ENCODE results near the gene DOCK4.

DOCK4 gene

DNA sequence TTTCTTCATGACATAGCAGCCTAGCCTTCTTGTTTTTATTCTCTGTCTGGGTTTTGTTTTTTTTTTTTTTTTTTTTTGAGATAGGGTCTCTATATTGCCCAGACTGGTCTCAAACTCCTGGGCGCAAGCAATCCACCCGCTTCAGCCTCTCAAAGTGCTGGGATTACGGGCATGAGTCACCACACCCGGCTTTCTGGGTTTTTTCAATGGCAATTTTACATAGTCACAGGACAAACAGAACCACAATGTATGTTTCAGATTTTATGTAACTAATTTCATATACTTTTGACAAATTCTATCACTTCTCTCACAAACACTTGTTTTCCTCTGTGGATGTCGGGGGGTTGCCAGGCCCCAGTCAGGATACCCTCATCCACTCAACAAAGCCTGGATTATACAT is 16.5 kb downstream of the DOCK4 start:
- ChIA-PET CTCF (no interaction called here), POLR2A (no interaction called here)
- DNase-seq (ENCODE audit: extremely low spot score), result no peak
- TF ChIP-seq ZNF384 (IDR thresholded peaks at IDR 0.05) (no peak), TARDBP (IDR thresholded peaks at IDR 0.05) (no peak), ELF4 (IDR thresholded peaks at IDR 0.05) (no peak), FOXA1 (IDR thresholded peaks at IDR 0.05) (no peak), ARNT (IDR thresholded peaks at IDR 0.05) (no peak), HDGF (IDR thresholded peaks at IDR 0.05; ENCODE audit: borderline replicate concordance) (no peak), LEF1 (IDR thresholded peaks at IDR 0.05; ENCODE audit: borderline replicate concordance) (no peak), L3MBTL2 (conservative IDR thresholded peaks at IDR 0.05) (no peak), FOXM1 (IDR thresholded peaks at IDR 0.05; ENCODE audit: borderline replicate concordance) (no peak), BHLHE40 (IDR thresholded peaks at IDR 0.05; ENCODE audit: borderline replicate concordance) (no peak), NFRKB (IDR thresholded peaks at IDR 0.05) (no peak), SUZ12 (IDR thresholded peaks at IDR 0.05) (no peak), CTBP1 (IDR thresholded peaks at IDR 0.05; ENCODE audit: borderline replicate concordance) (no peak), FOXK2 (IDR thresholded peaks at IDR 0.05) (no peak), SP1 (IDR thresholded peaks at IDR 0.05) (no peak)
- TF ChIP-seq, protein P1, sequence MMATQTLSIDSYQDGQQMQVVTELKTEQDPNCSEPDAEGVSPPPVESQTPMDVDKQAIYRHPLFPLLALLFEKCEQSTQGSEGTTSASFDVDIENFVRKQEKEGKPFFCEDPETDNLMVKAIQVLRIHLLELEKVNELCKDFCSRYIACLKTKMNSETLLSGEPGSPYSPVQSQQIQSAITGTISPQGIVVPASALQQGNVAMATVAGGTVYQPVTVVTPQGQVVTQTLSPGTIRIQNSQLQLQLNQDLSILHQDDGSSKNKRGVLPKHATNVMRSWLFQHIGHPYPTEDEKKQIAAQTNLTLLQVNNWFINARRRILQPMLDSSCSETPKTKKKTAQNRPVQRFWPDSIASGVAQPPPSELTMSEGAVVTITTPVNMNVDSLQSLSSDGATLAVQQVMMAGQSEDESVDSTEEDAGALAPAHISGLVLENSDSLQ (IDR thresholded peaks at IDR 0.05), result no peak

DNA sequence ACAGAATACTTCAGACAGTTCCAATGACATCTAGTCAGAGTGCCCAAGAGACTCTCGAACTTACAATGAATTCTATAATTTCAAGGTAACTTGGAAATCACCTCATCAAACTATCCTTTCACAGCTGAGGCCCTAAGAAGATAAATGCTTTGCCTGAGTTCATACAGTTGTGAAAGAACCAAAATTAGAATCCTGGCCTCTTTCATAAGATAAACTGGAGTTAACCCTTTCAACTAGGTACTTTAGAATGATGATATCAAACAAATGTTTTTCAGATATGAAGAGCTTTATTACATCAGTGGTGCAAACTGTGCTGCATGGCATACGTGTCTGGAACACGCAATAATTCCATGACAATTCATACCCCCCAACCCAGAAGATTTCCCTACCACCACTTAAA is 17.9 kb downstream of the DOCK4 start:
- DNase-seq (ENCODE audit: extremely low spot score), result no peak
- ChIA-PET POLR2A (no interaction called here), CTCF (interaction anchor here (0.6 kb wide), 1 partner anchor 194 kb away, joined by 3 read pairs; no protein-coding TSS in a partner anchor)
- TF ChIP-seq ARNT (IDR thresholded peaks at IDR 0.05), result no peak
- TF ChIP-seq, protein P1 (IDR thresholded peaks at IDR 0.05), result no peak
- no peak for TF ChIP-seq FOXK2 (IDR thresholded peaks at IDR 0.05)
- no peak for TF ChIP-seq ELF4 (IDR thresholded peaks at IDR 0.05)
- TF ChIP-seq FOXA1 (IDR thresholded peaks at IDR 0.05), result no peak
- no peak for TF ChIP-seq FOXM1 (IDR thresholded peaks at IDR 0.05; ENCODE audit: borderline replicate concordance)
- no peak for TF ChIP-seq NFRKB (IDR thresholded peaks at IDR 0.05)
- TF ChIP-seq ZNF384 (IDR thresholded peaks at IDR 0.05), result no peak
- TF ChIP-seq HDGF (IDR thresholded peaks at IDR 0.05; ENCODE audit: borderline replicate concordance), result no peak
- TF ChIP-seq CTBP1 (IDR thresholded peaks at IDR 0.05; ENCODE audit: borderline replicate concordance), result no peak
- no peak for TF ChIP-seq TARDBP (IDR thresholded peaks at IDR 0.05)
- TF ChIP-seq BHLHE40 (IDR thresholded peaks at IDR 0.05; ENCODE audit: borderline replicate concordance), result no peak
- TF ChIP-seq LEF1 (IDR thresholded peaks at IDR 0.05; ENCODE audit: borderline replicate concordance), result no peak
- no peak for TF ChIP-seq SUZ12 (IDR thresholded peaks at IDR 0.05)
- no peak for TF ChIP-seq L3MBTL2 (conservative IDR thresholded peaks at IDR 0.05)
- TF ChIP-seq SP1 (IDR thresholded peaks at IDR 0.05), result no peak

DNA sequence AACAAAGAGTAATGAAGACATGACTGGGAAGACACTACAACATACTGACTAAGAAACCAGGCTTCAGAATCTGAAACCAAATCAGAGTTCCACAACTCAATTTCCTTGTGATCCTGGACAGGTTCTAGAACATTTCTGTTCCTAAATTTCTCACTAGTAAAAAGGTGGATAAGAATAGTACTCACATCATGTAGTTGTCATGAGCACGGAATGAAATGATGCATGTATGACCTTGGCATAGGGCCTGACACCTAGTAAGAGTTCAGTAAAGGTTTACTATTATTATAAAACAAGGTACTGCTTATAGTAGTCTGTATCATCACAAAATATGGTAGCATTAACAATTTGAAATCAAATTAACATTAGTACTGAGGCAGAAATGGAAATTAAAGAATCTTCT is 19.9 kb downstream of the DOCK4 start:
- DNase-seq (ENCODE audit: extremely low spot score), result no peak
- ChIA-PET CTCF (no interaction called here), POLR2A (no interaction called here)
- no peak for TF ChIP-seq SUZ12 (IDR thresholded peaks at IDR 0.05)
- TF ChIP-seq FOXA1 (IDR thresholded peaks at IDR 0.05), result no peak
- no peak for TF ChIP-seq FOXM1 (IDR thresholded peaks at IDR 0.05; ENCODE audit: borderline replicate concordance)
- TF ChIP-seq, protein P1 (IDR thresholded peaks at IDR 0.05), result no peak
- no peak for TF ChIP-seq ARNT (IDR thresholded peaks at IDR 0.05)
- no peak for TF ChIP-seq TARDBP (IDR thresholded peaks at IDR 0.05)
- TF ChIP-seq NFRKB (IDR thresholded peaks at IDR 0.05), result no peak
- TF ChIP-seq FOXK2 (IDR thresholded peaks at IDR 0.05), result no peak
- no peak for TF ChIP-seq CTBP1 (IDR thresholded peaks at IDR 0.05; ENCODE audit: borderline replicate concordance)
- TF ChIP-seq ZNF384 (IDR thresholded peaks at IDR 0.05), result no peak
- no peak for TF ChIP-seq L3MBTL2 (conservative IDR thresholded peaks at IDR 0.05)
- TF ChIP-seq BHLHE40 (IDR thresholded peaks at IDR 0.05; ENCODE audit: borderline replicate concordance), result no peak
- TF ChIP-seq SP1 (IDR thresholded peaks at IDR 0.05), result no peak
- no peak for TF ChIP-seq ELF4 (IDR thresholded peaks at IDR 0.05)

DNA sequence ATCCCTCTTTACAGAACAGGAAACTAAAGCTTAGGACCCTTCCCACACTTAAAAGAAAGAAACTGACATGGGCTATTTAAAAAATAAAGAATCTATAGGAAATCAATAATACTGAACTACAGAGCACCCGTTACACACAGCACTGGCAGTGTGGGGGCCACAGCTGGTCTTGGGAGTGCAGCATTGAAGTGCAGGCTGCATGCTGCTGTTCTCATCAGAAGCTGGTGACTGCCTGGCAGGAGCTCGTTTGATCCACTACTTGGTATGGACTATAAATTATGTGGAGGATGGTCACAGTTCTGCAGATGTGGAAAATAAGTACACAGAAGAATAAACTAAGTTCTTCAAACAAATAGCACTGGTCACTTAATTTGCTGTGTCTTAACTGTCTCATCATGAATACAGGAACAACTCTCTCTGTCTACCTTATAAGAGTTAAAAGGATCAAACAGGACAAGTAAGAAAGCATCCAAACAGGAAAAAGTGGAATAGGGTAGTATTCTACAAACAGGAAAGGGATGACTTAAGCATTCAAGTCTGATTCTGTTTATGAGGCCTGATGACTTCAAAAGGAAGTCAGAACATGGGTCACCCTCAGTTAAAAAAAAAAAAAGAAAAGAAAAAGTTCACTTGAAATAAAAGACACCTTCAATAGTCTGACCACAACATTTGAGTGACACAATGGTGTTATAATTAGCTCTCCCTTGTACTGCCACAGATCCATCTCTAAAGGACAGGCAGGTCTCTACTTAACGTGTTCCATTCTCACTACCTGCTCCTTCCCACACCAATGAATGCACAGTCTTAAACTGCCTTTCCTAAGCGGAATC is 21.0 kb downstream of the DOCK4 start:
- TF ChIP-seq, protein P1 (IDR thresholded peaks at IDR 0.05), result peak; percentile 25; the same call in 1 of the 2 replicates
- no peak for TF ChIP-seq HDGF (IDR thresholded peaks at IDR 0.05; ENCODE audit: borderline replicate concordance)
- CTCF ChIA-PET, result no interaction called here
- POLR2A ChIA-PET, result no interaction called here
- no peak for DNase-seq (ENCODE audit: extremely low spot score)

DNA sequence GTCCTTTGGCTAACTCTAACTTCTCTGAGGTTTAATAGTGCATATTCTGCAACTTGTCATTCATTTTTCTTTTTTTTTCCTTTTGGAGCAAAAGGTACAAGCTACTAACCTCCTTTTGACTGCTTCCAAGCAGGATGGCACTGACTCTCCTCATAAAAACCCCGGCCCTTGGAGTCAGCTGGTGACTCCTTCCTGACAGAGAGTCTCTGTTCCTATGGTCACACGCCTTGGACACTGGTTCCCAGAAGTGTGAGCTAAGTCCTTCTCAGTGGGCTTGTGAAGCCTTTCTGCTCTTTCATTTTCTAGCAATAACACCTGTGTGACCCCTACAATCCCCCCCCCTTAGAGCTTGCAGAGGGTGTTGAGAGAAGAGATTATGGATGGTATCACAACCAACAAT is 21.7 kb downstream of the DOCK4 start:
- CTCF ChIA-PET, result no interaction called here
- POLR2A ChIA-PET, result no interaction called here
- DNase-seq (ENCODE audit: extremely low spot score), result no peak
- TF ChIP-seq HDGF (IDR thresholded peaks at IDR 0.05; ENCODE audit: borderline replicate concordance) (no peak), FOXA1 (IDR thresholded peaks at IDR 0.05) (no peak), LEF1 (IDR thresholded peaks at IDR 0.05; ENCODE audit: borderline replicate concordance) (no peak), TARDBP (IDR thresholded peaks at IDR 0.05) (no peak), FOXK2 (IDR thresholded peaks at IDR 0.05) (no peak), CTBP1 (IDR thresholded peaks at IDR 0.05; ENCODE audit: borderline replicate concordance) (no peak), L3MBTL2 (conservative IDR thresholded peaks at IDR 0.05) (no peak)
